Fibroblast of skin of right quadriceps (primary cell): ENCODE data around the gene RAB3IL1.

Experiments used
- DNase-seq: peaks from one replicate; pipeline ENCODE4 v3.0.0-alpha.2; 2013

RAB3IL1 gene

GRCh38 chr11:61918251-61918937, 1.0 kb upstream of the RAB3IL1 start:
- no peak for DNase-seq

DNA sequence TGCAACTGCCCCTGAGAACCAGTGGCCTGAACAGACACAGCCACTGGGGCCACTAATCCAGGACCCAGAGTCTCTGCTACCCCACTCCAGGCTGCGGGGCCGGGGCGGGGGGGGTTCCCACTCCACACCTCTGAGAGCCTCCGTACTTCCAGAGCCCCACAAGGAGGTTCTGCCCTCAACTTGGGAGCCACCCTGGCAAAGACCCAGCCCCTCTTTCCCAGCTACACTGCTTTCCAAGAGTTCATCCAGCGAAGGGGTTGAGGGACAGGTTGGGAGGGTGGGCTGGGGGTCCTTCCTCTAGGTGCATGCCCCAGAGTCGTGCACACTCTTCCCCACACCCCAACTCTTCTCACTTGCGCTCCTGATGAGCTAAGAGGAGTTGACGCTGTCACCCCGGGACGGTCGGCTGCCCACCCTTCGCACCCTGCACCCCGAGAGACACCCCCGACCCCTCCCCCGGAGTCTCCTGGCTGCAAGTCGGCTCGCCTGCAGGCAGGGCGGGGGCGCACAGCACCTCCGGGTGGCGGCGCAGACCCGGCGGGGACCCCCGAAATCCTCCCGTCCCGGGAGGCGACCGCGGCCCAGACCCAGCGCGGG, 531 bp downstream of the RAB3IL1 start:
- no peak for DNase-seq

DNA sequence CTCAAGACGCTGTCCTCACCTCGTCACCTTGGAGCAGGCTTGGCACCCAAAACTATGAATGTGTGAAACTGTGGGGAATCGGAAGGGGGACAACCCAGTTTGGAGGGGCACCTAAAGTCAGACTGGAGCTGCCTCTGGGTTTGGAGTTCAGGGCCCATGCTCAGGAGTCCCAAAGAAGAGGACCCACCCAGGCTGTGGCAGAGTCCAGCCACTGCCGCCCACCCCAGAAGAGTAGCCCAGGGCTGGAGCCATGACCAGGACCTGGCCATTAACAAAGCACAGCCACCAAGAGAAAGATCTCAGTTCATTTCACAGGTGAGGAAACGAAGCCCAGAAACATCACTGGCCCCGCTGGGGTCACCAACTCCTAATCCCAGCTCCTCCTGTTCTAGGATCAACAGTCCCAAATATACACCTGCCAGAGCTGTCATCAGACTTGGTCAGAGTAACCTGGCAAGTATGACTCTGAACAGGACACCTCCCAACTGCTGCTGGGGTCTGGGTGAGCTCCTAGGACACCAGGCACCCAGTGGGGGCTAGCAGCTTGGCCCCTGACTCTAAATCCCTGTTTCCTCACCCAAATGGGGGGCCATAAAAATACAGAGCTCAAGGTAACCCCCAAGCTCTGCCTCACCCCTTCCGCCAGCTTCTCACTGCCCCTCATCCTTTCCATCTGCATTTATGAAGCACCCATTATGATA, 2.7 kb downstream of the RAB3IL1 start:
- DNase-seq, result no peak

DNA sequence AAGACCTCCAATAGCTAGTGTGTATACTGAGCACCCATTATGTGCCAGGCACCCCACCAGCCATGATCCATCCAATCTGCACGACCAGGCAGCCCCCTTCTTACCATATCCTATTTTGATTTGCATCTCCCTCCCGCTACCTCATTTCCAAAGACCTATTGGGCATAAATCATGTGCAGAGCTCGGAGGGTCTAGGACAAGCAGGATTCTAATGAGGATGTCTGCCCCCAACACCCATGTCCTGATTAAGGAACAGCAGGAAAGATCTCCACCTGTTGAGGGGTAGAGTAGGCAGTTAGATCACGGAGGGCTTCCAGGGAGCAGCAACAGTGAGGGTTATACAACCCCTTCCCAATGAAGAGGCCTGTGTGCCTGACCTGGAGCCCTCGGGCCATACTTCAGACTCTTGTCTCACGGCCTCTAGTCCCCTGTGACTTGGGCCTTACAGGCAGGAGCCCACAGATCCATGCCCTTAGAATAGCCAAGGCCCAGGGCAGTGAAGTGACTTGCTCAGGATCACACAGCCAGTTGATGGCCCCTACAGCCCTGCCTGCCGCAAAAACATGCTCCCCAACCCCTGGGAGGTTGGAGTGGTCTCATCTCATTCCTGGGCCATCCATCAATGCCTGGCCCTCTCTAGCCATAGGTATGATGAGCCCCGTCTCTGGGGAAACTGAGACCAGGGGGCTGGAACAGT, 3.5 kb downstream of the RAB3IL1 start:
- no peak for DNase-seq

DNA sequence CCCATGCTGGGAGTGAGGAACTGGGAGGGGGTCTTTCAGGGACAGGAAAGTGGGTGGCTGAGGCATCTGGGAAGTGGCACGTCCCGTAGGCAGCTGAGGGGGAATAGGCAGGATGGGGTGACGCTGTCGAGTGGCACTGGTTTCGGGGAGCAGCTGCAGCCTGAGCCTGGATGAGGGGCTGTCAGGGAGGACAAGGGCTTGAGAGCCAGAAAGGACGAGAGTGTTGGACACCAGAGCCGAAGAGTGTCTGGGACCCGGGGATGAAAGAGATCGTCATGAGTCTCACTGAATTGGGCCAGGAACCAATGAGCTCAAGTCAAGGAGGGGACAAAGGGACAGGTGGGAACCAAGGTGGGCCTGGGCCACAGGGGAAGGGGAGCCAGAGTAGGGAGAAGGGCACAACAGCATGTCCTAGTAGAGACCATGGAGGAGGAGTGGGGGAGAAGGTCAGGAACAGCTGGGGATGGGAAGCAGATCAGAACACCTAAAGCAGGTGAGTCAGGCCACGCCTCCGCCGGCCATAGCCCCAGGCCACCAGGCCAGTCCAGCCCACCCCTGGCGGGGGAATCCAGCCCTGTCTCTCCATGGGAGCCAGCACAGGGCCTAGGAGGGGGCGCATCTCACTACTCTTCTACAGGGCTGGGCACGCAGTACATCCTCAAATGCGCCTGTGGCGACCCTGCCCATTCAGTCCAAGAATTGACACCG, 4.2 kb downstream of the RAB3IL1 start:
- no peak for DNase-seq

DNA sequence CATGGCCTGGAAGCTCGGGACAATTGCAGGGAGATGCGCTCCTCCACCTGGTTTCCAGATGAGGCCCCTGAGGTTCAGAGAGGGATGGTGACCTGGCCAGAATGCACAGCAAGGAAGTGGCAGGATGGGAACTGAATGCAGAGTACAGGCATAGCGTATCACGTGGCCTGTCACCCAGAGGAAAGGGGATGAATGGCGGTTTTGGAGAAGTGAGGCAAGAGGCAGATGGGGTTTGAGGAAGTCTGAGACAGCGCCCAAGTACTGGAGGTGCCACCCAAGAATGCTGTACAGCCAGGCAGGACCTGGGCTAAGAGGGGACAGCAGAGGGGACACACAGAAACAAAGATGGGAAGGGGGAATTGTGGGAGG, 4.9 kb downstream of the RAB3IL1 start:
- no peak for DNase-seq

DNA sequence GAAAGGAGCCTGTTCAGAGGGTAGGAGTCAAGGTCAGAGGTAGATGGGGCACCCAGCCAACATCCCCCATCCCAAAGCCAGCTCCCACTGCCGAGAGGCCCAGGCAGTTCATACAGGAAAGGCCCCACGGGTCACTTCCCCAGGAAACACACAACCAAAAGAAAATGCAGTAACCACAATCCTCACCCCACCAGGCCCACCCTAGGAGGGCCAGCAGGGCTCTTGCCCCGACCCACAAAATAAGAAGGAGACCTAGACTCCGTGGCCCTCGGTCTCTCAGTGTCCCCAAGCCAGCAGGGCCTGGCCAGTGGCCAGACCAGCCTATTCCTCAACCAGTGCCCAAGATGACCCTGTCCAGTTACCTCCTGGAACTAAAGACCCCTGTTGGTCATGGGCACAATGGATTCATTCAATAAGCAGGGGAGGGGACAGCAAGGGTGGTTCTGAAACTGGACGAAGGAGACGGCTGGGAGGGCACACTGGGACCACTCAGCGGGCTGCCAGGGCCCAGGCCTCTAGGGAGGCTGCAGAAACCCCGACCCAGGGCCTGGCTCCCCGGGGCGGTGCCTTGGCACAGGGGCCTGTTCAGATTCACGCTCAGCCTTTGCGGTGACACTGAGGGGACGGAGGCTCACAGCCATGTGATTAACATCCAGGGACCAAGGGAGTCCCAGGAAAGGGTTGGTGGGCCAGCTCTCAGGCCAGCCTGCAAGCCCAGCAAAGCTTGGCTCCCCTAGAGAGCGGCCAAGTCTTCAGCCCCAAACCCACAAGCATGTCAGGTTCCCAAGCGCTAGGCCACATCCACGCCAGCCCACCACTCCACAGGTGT, 5.5 kb downstream of the RAB3IL1 start:
- no peak for DNase-seq

- no peak for DNase-seq
Measured at GRCh38 chr11:61911128-61911700, 6.2 kb downstream of the RAB3IL1 start.

DNA sequence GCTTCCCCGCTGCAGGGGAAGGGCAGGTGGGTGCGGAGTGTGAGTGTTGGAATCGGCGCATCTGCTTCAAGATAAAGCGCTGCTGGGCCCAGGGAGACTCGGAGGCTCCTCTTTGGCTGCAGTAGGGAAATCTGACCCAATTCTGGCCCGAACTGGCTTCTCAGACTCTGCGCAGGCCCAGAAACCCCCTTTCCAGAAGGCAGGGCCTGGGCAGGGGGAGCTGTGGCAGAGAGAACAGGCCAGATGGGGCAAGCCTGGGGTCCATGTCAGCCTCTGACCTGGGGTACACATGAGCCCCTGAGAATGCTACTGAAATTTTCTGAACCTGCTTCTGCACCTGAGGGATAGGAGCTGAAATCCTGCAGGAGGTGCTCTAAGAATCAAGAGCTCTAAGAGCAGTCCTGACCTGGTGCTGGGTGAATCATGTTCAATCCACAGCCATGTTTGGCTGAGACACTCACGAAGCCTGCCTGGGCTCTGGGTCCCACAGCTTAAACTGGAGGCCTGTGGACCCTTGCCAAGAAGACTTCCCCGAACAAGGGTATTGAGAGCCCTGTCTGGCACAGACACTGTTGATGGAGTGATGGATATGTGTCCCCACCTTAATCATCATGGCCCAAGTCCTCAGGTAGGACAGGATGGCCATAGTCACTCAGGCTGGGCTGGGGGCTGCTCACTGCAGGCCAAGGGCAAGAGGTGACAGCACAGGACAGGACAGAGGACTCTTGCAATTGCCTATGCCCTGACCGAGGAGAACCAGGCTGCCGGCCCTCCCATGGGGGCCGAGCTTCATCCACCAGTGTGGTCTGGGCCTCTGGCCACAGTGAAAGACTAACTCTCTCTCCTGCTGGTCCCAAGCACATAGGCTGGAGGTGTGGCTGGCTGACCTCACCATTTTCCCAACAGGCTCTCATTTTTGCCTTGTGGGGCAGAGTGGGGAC, 6.9 kb downstream of the RAB3IL1 start:
- no peak for DNase-seq

- DNase-seq, result no peak
Measured at GRCh38 chr11:61908730-61909316, 8.5 kb downstream of the RAB3IL1 start.

GRCh38 chr11:61907871-61908729, 9.3 kb downstream of the RAB3IL1 start:
- no peak for DNase-seq

DNA sequence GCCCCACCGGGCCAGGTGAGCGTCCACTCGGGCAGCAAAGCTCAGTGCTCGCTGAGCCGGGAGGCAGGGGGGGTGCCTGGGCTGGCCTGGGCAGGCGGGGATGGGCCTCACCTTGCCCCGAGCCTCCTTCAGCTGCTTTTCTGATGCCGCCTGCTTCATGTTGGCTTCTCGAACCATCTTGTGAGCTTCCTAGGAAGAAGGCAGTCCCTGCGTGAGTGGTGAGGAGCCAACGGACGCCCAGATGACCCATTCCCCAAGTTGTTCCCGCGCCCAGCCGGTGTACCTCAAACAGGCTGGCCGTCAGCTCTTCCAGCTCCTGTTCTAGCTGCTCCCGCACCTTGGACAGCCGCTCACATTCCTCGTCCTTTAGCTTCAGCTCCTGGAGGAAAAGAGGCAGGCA, 10.1 kb downstream of the RAB3IL1 start:
- DNase-seq, result no peak

DNA sequence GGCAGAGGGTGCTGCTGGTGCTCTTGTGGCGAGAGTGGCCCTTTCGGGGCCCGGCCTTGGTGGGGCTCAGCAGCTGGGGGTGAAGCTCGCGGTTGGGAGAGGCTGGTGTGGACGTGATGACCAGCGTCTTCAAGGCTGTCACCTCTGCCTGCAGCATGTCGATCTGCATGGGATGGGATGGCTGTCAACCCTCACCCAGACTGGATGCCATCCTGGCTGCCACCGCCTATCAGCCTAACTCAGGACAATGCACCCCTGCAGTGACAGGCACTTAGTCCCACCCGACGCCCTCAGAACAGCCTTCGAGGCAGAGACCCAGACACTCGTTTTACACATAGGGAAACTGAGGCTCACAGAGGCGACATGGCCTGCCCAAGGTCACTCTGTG, 10.8 kb downstream of the RAB3IL1 start:
- DNase-seq, result no peak

DNA sequence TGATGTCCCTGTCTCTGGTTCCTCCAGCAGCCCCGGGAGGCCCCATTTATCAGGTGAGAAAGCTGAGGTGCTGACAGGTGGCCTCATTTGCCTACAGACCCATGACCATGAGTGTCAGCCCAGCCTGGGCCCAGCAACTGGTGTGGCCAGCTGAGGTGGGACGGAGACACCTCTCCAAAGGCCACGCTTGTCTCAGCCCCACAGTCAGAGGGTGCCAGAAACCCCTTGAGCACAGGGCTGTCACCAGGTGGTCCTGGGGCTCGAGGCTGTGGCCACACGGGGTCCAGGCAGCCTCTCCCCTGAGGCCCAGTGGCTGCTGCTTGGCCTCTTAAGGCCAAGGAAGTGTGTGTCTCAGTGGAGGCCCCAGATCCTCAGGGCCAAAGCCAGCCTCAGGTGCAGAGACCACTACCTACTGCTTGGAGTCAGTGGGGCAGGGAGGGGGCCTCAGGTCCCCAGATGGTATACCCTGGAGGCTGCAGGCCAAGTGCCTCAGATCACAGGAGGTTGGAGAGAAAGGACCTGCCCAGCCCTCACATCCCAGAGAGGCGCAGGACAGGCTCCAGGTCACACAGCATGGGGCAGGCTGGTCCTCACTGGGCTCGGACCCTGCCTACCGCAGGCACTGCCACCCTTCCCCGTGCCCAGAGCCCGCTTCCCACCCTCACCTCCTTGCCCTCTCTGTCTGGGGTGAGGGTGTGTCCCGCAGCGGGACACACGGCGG, 11.4 kb downstream of the RAB3IL1 start:
- DNase-seq, result no peak

GRCh38 chr11:61905067-61905696, 12.2 kb downstream of the RAB3IL1 start:
- no peak for DNase-seq

GRCh38 chr11:61904539-61905048, 12.8 kb downstream of the RAB3IL1 start:
- no peak for DNase-seq

GRCh38 chr11:61903845-61904244, 13.5 kb downstream of the RAB3IL1 start:
- no peak for DNase-seq

- no peak for DNase-seq
Measured at GRCh38 chr11:61902313-61902712, 15.1 kb downstream of the RAB3IL1 start.
